Measurements from ENCODE around the gene KIF4B. TPM values are rescaled to one million over a fixed set of nuclear protein-coding genes. Genes with fewer than 3 reads are reported as not detected.

KIF4B gene
- total and polyA plus RNA-seq, 10 donors = 0.06 to 0.26 (median 0.16) TPM; not detected in 6

DNA sequence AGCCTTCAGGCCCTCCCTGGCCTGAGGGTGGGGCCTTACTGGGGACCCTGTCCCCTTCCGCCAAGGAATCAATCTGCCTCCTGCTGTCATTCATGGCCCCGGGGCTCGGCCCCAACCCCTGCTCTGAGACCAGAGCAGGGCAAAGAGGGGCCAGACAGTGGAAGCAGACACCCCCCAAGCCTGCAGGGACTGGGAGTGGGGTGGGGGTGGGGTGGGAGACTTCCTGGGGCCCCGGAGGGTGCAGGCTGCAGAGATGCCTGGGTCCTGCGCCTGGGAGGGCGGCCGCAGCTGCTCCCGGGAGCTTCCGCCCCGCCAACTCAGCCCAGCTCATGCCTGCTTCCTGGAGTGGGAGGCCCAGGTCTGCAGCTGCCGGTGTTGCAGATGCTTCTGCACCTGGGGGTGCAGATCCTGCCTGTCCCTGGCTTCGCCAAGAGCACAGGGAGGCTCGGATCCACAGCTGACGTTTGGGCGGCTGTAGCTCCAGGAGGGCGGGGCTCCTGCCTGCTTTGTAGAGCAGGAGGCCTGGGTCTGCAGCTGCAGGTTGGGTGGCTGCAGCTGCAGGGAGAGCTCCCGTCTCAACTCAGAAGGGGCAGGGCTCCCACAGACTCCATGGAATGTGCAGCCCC lies 6.2 kb downstream of the KIF4B start:
- TF ChIP-seq POLR2AphosphoS5 (IDR thresholded peaks at IDR 0.05) (no peak), POLR2A (IDR thresholded peaks at IDR 0.05) (no peak), CTCF (IDR thresholded peaks at IDR 0.05 in 8 of 11, conservative IDR thresholded peaks at IDR 0.05 in 3 of 11) (no peak)
- Histone ChIP-seq H3K9me3 (no peaks in the 10 kb centered on the region), H3K27ac (no peak overlapping the region), H3K36me3 (no peaks in the 10 kb centered on the region), H3K4me3 (no peak overlapping the region), H3K27me3 (replicated peaks in 1 of 7) (peaks cover 0 to 12% (median 0%) of the 10 kb centered on the region in 7 donors), H3K4me1 (no peaks in the 10 kb centered on the region)
- no peak for DNase-seq
- 84 to 90% (median 87%) methylated on average over 13 to 17 of the region's 17 CpGs for WGBS, 5 donors
- intact Hi-C loops (cut with DNase I; ENCODE audit: low total_unique reads) = no loop called here

DNA sequence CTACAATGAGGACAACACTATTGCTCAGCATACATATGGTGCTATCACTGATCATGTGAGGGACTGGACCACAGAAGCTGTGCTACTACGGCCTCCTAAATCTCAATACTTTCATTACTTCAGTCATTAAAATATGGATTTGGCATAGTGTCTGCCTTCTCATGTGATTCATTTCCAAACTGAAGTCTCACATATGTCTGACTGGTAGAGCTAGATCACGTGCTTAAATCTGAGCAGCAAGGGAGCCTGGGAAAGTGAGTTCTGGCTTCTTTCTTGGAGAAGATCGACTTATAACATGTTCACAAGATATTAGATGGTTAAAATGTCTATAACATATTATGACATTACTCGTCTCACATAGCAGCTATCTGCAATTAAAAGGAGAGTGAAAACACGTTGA lies 8.3 kb downstream of the KIF4B start:
- no peak for TF ChIP-seq POLR2A (IDR thresholded peaks at IDR 0.05)
- no peak for TF ChIP-seq CTCF (IDR thresholded peaks at IDR 0.05 in 8 of 11, conservative IDR thresholded peaks at IDR 0.05 in 3 of 11)
- TF ChIP-seq POLR2AphosphoS5 (IDR thresholded peaks at IDR 0.05) = no peak
- DNase-seq = no peak
- no peaks in the 10 kb centered on the region for H3K4me1 ChIP-seq
- no peak overlapping the region for H3K4me3 ChIP-seq
- peaks cover 0 to 4% (median 0%) of the 10 kb centered on the region in 8 donors for H3K9me3 ChIP-seq
- 69 to 76% (median 73%) methylated on average over 5 of the region's 5 CpGs for WGBS, 5 donors
- intact Hi-C loops (cut with DNase I; ENCODE audit: low total_unique reads) = no loop called here
- peaks cover 0 to 14% (median 0%) of the 10 kb centered on the region in 7 donors for H3K27me3 ChIP-seq (replicated peaks in 1 of 7)
- no peaks in the 10 kb centered on the region for H3K36me3 ChIP-seq
- H3K27ac ChIP-seq = no peak overlapping the region

DNA sequence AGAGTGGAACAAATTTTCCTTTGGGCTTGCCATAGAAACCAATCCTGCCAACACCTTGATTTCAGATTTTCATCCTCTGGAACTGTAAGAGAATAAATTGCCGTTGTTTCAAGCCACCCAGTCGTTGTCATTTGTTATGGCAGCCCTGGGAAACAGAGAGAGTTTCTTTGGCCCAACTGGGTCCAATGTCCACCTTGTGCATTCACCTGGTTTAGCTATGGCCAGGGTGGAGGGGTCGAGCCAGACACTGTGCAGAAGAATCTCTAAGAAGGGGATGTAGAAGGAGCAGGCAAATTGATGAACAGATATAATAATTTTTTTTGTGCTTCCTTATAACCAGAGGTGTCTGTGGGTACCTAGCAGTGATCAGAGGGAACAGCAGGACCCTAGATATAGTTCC lies 9.8 kb downstream of the KIF4B start:
- Histone ChIP-seq H3K27ac (no peak overlapping the region), H3K27me3 (replicated peaks in 1 of 7) (peaks cover 0 to 14% (median 0%) of the 10 kb centered on the region in 7 donors), H3K4me3 (no peak overlapping the region), H3K9me3 (peaks cover 0 to 18% (median 10%) of the 10 kb centered on the region in 8 donors), H3K36me3 (no peaks in the 10 kb centered on the region), H3K4me1 (no peaks in the 10 kb centered on the region)
- intact Hi-C loops (cut with DNase I; ENCODE audit: low total_unique reads) = no loop called here
- no peak for TF ChIP-seq POLR2A (IDR thresholded peaks at IDR 0.05)
- no peak for TF ChIP-seq POLR2AphosphoS5 (IDR thresholded peaks at IDR 0.05)
- no peak for TF ChIP-seq CTCF (IDR thresholded peaks at IDR 0.05 in 8 of 11, conservative IDR thresholded peaks at IDR 0.05 in 3 of 11)
- 50 to 73% (median 66%) methylated on average over 3 of the region's 3 CpGs for WGBS, 5 donors
- no peak for DNase-seq

GRCh38 chr5:155024015-155024414 lies 10.5 kb downstream of the KIF4B start:
- TF ChIP-seq POLR2AphosphoS5 (IDR thresholded peaks at IDR 0.05) (no peak), POLR2A (IDR thresholded peaks at IDR 0.05) (no peak)
- no peaks in the 10 kb centered on the region for H3K36me3 ChIP-seq
- peaks cover 0 to 14% (median 0%) of the 10 kb centered on the region in 7 donors for H3K27me3 ChIP-seq (replicated peaks in 1 of 7)
- no peak overlapping the region for H3K27ac ChIP-seq
- H3K9me3 ChIP-seq = peaks cover 0 to 25% (median 17%) of the 10 kb centered on the region in 8 donors
- DNase-seq = no peak
- intact Hi-C loops (cut with DNase I; ENCODE audit: low total_unique reads) = no loop called here
- no peaks in the 10 kb centered on the region for H3K4me1 ChIP-seq
- WGBS, 5 donors = 77 to 85% (median 80%) methylated on average over 5 of the region's 5 CpGs
- no peak overlapping the region for H3K4me3 ChIP-seq

All from spleen (tissue), 11 donors.